Measurements from ENCODE around the gene SMAD6.

SMAD6 gene

DNA sequence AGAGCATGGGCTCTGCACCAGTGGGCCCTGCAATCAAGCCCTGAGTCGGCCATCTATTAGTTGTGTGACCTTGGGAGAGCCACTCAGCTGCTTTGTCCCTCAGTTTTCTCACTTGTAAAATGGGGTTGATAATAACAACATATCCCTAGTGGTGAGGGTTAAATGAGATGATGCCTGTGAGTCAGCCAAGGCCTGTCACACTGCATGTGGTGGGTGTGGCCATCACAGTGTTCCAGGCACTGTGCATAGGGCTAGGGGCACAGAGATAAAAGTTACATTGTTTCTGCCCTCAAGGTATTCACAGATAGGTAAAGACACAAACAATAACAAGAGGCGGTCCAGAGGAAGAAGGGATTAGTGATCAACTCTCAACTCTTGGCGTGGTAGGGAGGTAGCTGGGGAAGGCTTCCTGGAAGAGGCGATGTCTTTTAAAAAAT is 19.5 kb downstream of the SMAD6 start:
- DNase-seq = peak; percentile 56

- no peak for DNase-seq
These were observed 19.9 kb downstream of the SMAD6 start for GRCh38 chr15:66721954-66722353.

DNA sequence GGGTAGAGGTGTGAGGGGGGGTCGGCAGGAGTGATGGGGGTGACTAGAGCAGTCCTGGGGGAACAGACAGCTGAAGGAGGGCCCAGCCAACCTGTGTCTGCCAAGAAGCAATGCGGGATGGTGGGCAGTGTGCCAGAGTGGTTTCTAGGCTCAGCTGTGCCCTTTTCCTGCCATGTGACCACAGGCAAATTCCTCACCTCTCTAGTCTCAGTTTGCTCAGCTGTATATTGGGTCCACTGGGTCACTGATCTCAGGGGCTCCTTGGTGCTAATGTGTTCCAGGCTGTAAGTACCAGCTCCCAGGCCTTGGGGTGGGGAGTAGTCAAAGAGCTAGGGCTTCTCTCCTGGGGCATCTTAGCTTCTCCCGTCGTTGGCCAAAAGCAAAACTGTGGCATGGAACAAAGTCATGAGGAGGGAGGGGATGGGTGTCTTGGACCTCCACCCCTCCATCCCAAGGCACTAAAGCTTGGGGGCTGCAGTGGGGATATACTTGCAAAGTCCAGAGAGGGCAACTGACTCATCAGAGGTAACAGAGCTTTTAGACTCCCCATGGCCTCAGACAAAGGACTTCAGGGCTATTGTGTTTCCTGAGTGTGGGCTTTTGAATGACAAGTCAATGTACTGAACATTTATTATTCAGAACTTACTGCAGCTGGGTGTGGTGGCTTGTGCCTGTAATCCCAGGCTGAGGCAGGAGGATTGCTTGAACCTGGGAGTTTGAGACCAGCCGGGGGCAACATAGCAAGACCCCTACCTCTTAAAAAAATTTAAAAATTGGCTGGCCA is 20.9 kb downstream of the SMAD6 start:
- no peak for DNase-seq

DNA sequence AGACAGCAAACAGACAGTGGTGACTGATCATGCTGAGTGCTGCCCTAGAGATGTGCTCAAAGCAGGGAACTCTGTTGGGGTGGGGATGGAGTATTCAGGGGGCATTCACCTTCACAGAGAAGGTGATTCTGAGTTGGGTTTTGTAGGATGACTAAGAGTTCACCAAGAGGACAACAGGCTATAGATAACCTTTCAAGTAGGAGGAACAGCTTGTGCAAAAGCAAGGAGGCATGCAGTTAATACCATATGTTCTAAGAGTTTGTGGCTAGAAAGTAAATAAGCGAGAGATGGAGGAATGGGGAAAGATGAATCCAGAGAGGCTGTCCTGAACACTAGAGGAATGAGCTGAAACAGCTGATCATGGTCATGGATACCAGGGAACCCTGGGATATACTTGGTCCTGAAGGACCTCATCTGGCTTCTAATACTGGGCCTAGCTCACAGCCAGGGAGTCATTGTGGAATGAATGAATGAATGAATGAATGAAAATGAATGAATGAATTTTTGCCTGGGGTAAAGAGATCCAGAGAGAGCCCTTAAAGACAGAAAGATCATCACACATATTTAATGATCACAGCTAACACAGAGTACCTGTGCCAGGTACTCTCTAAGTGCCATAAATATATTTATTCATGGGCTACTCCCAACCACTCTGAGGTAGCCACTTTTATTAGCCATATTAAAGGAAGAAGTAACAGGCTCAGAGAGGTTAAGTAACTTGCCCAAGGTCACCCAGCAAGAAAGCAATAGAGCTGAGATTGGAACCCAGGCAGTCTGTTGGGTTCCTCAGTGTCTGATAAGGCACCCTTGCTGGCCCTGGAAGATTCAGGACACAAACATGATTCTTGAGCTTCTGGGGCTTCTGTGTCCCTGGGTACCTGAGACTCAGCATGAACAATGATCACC is 22.0 kb downstream of the SMAD6 start:
- DNase-seq = no peak

GRCh38 chr15:66724732-66725463 is 22.9 kb downstream of the SMAD6 start:
- peak; percentile 74 for DNase-seq

DNA sequence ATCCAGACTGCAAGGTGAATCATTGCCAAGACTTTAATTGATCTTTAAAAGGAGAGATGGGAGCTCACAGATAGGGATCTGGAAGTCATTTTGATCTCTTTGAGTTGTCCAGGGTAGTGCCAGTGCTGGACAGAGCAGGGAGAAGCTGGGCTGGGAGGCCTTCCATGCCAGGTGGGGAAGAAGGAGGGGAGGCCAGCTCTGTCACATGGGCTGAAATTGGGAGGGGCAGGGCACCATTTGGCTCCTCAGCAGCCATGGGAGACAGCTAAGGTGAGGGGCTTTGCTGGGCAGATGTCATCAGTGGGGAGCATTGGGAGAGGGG is 23.4 kb downstream of the SMAD6 start:
- DNase-seq = no peak

GRCh38 chr15:66726386-66726785 is 24.4 kb downstream of the SMAD6 start:
- DNase-seq = no peak

DNA sequence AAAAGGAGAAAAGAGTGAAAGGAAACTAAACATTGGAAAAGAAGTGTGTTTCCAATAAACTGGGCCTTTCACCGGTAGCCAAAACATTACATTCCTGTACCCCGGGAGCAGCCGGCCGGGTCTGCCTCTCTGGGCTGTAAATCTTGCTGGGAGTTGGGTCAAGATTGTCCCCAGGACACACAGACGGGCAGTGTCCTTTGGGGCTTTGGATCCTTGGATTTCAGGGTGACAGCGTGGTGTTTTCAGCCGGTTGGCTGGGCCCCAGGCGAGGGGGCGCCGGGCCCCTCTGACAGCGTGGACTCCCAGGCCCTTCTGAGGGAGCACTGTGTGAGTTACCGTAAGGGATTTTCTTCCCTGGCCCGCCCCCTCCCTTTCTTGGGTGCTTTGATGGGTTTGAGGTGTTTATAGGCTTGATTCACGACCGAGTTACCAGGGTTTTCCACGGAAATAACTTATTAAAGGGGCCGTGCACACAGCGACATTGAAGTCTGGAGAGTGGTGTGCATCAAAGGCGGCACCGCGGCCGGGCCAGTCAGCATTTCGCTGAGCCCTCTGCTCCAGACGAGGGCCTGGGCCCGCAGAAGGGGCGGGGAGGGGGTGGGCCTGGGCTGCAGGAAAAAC is 27.4 kb downstream of the SMAD6 start:
- peak; percentile 49 for DNase-seq

DNA sequence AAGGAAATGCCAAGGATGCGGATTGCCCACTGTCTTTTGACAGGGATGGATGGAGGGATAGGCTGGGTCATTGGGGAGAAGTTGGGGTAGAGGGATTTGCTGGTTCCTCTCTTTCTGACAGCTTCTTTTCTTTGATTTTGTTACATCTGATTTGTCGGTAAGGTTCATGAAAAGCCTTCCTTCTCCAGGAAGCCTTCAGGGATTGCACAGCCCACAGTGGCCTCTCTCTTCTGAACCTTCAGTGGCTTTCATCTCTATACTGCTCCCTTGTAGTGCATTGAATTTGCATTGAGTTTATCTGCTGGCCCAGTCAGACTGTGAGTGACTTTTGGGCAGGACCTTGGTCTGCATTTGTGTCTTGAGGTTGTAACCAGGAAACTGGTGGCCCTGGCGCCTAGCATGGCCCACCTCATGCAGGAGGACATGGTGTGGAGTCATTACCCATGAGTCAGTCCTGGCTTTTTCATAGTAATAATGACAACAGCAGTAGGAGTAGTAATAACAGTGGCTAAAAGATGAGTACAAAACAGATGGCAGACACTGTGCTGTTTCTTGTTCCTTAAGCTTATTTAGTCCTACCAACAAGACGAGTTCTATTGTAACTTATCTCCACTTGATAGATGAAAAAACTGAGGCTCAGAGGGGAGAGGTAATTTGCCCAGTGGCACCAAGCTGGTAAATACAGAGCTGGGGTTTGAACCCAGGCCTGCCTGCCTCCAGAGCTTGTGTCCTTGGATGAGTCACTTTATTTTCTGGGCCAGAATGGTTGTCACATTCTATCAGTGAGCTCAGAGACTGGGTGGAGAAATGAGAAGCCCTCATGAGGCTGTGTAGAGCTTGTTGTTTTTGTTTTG is 28.4 kb downstream of the SMAD6 start:
- DNase-seq = peak; percentile 91

GRCh38 chr15:66733976-66734375 is 31.9 kb downstream of the SMAD6 start:
- no peak for DNase-seq

GRCh38 chr15:66734961-66735908 is 33.2 kb downstream of the SMAD6 start:
- peak; percentile 83 for DNase-seq

DNA sequence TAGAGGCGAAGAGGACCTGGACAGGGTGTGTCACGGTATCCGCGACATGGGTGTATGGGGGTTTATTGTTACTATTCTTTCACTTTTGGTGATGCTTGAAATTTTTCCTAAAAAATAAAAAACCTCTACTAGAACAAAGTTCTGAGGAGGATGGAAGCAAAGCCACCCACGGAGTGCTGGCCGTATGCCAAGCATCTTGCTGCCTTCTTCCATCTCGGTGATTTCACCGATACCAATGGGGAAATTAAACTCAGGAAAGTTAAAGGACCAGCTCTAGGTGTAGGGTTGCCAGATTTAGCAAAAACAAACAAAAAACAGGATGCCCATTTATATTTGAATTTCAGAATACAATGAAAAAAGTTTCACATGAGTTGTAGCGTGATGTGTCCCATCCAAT is 33.9 kb downstream of the SMAD6 start:
- peak; percentile 48 for DNase-seq

GRCh38 chr15:66737243-66738010 is 35.4 kb downstream of the SMAD6 start:
- DNase-seq = no peak

- DNase-seq = no peak
These were observed 36.1 kb downstream of the SMAD6 start for GRCh38 chr15:66738116-66738515.

- no peak for DNase-seq
These were observed 36.6 kb downstream of the SMAD6 start for GRCh38 chr15:66738595-66738994.

DNA sequence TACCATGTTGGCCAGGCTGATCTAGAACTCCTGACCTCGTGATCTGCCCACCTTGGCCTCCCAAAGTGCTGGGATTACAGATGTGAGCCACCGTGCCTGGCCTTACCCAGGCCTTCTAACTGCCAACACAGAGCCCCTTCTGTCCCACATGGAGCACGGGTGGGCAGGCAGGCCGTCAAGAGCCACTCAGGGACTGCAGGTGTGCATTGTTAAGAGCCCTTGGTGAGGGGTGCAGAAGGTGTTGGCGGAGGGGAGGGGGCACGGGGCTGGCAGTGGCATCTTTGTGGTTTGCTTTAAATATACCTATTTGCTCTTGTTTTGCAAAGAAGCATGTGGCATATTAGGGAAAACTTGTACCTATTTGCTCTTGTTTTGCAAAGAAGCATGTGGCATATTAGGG is 37.3 kb downstream of the SMAD6 start:
- DNase-seq = no peak

- no peak for DNase-seq
These were observed 38.8 kb downstream of the SMAD6 start for GRCh38 chr15:66740802-66741201.

DNA sequence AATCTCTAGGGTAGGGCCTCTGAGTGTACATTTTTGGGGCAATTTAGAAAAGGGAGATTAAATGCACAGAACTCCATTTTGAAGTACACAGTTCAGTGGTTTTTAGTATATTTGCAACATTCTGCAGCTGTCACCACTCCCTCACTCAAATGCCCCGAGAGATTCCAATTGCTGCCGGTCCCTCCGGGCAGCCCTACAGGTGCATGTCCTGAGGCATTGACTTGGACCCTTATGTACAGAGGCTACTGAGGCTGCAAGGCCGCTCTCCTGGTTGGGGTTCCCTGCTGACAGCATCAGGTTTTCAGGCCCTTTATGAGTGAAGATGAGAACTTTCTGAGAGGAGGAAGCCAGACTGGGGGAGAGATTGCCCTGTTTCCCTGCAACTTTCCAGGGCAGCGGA is 39.6 kb downstream of the SMAD6 start:
- no peak for DNase-seq

DNA sequence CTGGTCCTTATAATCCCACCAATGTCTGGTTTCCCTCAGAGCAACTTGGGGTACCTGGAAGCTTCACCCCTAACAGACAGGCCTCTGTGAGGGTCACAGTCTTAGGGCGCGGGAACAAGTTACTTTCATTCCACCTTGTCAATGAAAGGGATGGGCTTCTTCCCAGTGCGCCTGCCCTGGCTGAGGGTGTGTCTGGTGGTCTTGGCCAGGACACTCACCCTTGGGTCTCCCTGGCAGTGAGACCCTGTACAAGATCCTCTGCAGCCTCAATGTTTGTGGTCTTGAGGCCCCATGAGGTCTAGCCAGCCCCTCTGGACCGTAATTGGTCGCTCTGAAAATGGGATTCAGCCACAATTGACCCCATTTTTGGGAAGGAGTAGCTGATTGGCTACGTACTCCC is 40.2 kb downstream of the SMAD6 start:
- no peak for DNase-seq

DNA sequence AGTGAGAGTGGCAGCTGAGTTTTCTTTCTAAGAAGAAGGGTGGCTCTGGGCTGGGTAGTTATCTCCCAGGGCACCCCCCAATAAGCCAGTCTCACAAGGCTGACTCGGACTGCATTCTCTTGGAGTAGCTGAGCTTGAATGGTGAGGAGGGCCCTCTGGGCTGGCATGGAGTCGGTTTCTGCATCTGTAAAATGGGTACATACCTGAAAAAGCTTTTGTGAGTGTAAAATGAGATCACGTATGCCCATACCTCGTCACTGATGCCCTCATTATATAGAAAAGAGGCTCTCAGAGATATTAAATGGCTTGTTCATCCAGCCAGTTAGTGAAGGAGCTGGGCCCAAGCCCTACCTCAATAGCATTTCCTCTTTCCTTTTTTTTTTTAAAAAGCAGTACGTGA is 41.2 kb downstream of the SMAD6 start:
- DNase-seq = no peak

Measured in fibroblast of skin of back (primary cell).